Measurements from ENCODE around the gene KRTAP5-2.

DNA sequence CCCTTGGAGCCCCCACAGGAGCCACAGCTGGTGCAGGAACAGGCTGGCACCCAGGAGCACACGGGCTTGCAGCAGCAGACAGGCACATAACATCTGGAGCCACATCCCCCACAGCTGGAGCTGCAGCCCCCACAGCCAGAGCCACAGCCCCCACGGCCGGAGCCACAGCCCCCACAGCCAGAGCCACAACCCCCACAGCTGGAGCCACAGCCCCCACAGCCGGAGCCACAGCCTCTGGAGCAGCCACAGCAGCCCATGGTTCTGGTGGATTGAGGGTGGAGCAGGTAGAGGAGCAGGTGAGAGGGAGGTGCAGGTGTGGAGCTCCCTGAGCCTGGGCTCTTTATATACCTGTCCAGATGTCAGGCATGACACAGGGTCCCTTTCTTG is at the start of gene KRTAP5-2:
- TF ChIP-seq, protein P1, sequence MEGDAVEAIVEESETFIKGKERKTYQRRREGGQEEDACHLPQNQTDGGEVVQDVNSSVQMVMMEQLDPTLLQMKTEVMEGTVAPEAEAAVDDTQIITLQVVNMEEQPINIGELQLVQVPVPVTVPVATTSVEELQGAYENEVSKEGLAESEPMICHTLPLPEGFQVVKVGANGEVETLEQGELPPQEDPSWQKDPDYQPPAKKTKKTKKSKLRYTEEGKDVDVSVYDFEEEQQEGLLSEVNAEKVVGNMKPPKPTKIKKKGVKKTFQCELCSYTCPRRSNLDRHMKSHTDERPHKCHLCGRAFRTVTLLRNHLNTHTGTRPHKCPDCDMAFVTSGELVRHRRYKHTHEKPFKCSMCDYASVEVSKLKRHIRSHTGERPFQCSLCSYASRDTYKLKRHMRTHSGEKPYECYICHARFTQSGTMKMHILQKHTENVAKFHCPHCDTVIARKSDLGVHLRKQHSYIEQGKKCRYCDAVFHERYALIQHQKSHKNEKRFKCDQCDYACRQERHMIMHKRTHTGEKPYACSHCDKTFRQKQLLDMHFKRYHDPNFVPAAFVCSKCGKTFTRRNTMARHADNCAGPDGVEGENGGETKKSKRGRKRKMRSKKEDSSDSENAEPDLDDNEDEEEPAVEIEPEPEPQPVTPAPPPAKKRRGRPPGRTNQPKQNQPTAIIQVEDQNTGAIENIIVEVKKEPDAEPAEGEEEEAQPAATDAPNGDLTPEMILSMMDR (conservative IDR thresholded peaks at IDR 0.05) = no peak
- TF ChIP-seq EZH2 (IDR thresholded peaks at IDR 0.05; ENCODE audit: low read depth) = no peak

Data from PC-9 (cell line).